ENCODE results near the gene IL10.
"Not testable (repeated sequence)": the region's sequence is repeated elsewhere in the genome, so short reads cannot be mapped to it uniquely, and the experiment has no call there.

The IL10 gene

DNA sequence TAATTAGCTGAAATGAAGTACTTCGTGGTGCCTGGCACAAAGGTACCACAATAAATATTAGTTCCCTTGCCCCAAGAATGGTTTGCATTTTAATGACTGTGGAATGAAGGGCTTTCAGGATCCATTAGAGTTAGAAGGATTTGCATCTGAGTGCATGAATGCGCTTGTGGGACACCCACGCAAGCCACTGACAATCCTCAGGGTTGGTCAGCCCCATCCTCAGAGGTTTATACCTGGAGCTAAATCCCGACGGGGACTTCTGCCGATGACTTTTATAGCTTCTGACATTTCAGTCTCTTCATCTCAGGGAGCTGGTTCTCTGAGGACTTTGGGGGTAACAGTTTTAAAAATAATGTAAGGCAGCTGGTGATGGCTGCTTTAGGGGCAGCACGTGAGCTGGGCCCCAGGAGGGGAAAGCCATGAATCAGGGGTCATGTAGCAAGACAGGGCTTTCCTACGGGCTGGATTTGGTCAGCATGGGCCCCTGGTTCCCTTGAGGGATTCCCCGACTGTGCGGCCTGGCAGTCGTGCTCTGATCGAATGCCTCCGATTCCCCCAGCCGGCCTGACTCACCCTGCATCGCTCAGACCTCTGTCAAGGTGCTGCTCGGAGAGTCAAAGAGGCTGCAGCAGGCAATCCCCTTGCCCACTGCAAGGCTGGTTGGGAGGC lies 20.8 kb upstream of the IL10 start:
- DNase-seq = no peak

DNA sequence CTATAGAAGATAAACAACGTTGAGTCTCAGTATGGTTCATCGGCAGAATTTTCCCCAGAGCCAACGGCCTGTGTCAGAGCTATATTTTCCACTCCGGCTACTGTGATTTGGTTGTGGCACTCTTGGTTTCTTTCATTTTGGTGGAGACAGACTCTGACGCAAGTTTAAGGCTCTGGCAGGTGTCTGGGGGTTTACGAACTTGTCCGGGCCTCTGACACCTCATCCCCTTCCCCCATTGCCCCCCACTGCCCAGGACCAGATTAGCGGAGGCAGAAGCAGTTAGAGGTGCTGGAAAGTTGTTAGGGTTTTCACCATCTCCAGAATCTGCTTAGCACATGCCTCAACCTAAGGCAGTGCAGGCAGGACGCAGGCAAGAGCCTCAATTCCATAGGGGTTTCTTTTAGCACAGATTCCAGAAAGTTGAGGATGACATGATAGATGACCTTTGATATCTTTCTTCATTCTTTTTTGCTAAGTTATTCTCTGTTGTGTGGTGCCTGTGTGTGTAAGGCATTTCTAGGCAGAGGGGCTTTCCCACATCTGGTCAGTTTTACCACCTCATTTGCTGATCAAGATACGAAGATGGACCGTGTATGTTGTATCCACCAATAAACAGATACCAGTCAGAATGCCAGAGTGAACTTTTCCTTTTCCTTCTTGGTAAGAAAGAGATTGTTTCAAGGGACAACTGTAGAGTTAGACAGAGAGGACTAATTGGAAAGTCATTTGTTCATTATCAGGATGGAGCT lies 18.4 kb upstream of the IL10 start:
- DNase-seq = no peak

DNA sequence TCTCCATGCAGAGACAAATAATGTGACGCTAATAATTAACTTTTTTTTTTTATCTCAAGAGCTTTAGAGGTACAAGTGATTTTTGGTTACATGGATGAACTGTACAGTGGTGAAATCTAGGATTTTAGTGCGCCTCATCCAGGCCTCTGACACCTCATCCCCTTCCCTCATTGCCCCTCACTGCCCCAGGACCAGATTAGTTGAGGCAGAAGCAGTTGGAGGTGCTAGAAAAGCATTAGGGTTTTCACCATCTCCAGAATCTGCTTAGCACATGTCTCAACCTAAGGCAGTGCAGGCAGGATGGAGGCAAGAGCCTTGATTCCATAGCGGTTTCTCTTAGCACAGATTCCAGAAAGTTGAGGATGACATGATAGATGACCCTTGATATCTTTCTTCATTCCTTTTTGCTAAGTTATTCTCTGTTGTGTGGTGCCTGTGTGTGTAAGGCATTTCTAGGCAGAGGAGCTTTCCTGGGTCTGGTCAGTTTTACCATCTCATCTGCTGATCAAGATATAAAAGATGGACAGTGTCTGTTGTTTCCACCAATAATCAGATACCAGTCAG lies 16.3 kb upstream of the IL10 start:
- DNase-seq = no peak

DNA sequence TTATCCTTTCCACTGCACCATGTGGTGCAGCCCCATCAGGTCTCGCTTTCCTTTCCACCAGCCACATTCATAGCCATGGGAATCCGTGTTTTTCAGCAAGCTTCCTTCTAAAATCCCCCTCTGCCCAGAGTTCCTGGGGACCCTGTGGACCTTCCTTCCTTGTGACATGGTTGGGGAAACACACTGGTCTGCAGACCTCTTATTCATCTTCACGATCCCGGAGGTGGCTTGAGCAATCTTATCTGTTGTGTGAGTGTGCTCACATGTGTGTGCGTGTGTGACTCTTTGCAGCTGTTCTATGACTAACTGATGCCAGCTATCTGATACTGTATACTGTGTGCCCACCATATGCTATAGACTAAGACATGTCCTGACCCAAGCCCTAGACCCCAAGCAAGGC lies 15.6 kb upstream of the IL10 start:
- no peak for DNase-seq

DNA sequence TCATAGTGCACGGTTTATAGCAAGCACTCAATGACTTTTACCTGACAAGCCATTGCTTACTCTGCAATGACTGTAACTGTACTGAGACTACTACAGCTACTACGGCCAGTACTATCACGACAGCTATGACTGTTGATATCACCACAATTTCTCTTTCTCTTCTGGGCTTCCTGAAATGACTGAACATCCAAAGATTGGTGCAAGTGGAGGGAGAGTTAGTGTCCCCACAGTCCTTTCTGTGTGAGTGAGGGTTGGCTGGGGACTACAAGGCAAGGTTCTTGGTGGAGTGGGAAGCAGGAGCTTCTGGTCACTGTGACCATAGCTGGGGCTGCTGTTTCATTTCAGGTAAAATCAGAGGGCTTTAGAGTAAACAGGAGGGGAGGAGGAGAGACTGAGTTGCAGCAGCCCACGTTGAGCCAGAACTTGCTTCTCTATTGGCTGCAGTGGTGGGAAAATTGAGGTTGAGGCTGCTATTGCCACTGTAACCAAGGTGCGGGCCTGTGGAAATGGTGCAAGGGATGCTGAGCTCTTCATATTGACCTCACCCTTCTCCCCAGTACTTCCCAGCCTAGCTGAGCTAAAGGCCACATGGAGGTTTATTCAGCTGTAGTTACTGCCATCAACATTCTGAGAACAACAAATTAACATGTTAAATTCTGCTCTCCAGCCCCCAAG lies 14.1 kb upstream of the IL10 start:
- no peak for DNase-seq

DNA sequence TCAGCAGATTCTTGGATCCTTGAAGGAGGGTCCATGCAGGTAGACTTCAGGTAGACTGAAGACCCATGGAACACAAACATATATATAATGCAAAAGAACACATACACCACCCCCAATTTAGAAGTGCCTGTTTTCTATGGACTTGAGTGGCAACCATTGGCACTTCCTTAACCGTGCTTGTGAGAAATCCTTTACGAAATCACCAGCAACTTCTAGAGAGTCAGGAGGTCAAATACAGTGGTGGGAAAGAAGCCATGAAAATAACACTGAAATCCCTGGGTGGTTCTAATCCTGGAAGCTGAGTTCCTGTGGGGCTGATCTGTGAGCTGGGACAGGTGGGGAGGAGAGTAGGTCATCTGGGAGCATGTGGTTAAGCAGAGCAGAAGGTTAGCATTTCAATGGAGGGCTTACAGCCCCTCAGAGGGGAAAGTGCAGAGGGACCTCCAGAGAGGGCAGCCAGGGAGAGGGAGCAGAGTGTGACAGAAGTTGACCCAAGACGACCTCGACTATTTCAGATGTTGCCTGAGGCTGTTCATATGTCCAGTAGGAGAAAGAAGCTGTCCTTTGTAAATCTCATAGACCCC lies 13.0 kb upstream of the IL10 start:
- no peak for DNase-seq

DNA sequence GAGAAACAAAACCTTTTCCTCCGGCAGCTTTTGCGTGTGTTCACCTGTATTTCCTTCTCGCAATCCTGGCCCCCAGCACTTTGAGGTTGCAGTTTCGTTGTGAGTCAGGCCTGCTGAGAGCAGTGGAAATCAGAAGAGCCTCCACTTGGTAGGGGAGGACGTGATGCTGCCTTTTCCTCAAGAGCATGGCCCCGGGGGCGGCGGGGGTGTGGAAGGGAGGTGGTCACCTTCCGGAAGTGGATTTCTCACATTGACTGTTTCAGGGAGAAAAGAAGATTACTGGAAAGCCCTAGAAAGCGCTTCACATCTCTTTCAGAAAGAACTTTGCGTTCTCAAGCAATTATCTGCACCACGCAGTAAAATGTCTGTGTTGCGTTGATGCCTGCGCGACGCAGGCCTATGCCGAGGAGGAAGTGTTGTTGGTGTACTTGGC lies 12.2 kb upstream of the IL10 start:
- peak; percentile 90 for DNase-seq

DNA sequence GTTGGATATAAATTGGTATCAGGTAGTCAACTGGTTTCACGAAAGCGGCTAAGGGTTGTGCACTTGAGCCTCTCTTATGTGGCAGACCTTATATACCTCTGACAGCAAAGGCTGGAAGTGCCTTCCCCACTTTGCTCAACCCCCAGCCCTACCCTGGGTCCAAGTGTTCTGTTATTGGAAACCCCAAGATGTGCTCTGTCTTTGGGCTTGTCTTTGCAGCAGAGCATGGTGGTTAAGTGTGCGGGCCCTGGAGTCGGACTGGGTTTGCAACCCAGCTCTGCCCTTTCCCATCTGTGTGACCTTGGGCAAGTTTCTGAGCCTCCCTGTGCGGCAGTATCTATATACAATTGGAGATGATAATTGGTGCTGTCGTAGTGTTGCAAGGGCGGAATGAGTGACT lies 11.2 kb upstream of the IL10 start:
- DNase-seq = no peak

DNA sequence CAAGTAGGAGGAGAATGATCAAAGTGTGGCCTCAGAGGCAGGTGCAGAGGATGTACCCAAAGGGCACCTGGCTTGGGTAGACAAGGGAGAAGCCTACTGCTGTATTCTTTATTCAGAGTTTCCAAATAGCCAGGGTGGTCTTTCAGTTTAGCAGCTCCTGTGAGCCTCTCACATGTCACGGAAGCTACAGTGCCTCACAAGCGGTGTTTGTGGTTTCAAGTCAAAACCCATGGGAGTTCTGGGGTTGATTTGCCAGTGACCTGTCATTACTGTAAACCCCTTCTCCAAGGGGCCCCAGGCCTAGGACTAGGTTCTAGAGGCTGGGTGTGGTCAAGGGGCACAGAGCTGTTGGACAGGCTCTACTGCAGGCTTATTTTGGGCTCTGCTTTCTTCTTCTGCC lies 10.2 kb upstream of the IL10 start:
- no peak for DNase-seq

DNA sequence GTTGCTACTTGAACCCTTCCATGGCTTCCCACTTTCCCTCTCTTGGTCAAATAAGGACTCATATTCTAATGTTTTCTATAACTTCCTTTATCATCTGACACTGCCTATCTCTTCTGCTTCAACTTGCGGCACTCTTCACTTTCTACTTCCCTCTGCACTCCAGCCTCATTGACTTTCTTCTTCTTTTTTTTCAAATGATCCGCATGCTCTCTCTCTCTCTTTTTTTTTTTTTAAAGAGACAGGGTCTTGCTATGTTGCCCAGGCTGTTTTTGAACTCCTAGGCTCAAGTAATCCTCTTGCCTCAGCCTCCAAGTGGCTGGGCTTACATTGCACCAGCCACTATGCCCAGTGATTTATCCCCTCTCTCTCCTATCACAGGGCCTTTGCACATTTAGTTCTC lies 7.3 kb upstream of the IL10 start:
- no peak for DNase-seq

DNA sequence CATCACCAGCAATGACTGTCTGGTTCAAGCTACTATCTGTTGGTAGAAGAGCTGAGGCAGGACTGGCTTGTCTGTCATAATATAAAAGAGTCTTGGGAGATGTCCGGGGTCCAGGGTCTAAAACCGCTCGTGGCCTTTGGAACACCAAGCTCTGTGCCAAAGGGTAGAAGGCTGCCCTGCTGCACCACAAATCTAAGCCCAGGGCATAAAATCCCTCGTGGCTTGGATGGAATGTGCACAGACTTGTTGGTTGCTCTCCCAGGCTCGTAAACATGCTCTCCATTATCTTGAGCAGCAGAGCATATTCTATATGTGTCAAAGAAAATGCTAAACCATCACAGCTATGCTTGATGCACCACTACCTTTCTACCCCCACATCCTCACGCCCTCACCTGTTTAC lies 6.6 kb upstream of the IL10 start:
- not testable (repeated sequence) for DNase-seq

DNA sequence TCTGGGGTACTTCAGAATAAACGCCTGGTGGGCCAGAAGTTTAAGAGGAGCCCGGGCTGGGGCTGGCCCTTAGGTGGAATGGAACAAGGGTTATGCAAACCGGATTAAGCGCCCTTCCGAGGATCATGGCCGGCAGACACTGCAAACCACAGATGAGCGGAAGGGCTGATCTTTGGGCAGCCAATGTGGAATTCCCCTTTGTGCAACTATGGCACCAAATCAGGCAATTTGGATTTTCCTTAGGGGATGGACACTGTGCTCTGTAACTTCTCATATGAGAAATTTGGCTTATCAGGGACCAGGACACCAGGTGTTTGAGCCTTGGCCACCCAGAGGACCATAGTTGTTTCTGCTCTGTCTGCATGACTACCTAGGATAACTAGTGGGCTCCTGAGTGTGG lies 5.7 kb upstream of the IL10 start:
- no peak for DNase-seq

DNA sequence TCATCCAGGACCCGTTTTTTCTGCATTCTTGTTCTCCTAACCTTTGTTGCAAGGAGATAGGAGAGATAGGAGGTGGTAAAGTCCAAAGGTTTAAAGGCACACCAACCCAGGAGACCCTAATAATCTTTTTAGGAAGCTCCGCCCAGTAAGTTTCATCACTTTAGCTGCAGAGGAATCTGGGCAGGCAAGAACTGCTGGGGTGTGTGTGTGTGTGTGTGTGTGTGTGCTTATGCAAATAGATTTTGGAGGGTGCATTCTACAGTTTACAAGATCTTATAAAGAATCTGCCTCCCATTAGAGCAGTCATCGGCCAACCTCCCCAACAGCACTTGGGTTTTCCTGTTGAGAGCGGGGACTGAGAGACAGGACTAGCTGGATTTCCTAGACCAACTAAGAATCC lies 3.9 kb upstream of the IL10 start:
- DNase-seq = no peak

DNA sequence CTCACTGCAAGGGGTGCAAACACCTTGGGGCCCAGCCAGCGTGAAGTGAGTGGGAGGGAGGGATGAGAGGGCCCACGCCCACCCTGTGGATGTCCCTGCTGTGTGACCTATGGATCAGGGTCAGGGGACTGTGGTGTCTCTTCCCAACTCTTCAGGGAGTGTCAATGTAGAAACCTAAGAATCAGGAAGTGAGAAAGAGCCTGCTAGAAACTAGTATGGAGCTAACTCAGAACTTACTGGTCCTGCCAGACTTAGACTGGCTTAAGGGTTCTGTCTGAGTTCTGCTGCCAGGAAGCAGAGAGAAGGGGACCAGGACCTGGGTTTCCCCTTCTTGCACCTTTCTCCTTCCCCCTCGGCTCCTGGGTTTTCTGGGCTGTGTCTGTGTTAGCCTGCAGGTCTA lies 1.8 kb upstream of the IL10 start:
- DNase-seq = no peak

DNA sequence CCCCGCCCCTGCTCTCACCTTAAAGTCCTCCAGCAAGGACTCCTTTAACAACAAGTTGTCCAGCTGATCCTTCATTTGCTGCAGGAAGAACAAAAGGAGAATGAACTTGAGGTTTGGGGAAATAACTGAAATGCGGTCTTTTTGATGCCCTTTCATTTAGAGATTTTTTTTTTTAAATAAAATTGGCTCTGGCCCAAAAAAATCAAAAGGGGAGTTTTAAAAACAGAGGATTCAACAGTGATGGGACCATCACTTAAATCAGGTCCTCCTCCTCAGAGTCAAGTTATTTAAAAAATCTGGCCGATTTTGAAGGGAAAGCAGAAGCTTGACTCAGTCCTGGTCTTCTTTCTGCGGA lies 979 bp downstream of the IL10 start:
- no peak for DNase-seq

DNA sequence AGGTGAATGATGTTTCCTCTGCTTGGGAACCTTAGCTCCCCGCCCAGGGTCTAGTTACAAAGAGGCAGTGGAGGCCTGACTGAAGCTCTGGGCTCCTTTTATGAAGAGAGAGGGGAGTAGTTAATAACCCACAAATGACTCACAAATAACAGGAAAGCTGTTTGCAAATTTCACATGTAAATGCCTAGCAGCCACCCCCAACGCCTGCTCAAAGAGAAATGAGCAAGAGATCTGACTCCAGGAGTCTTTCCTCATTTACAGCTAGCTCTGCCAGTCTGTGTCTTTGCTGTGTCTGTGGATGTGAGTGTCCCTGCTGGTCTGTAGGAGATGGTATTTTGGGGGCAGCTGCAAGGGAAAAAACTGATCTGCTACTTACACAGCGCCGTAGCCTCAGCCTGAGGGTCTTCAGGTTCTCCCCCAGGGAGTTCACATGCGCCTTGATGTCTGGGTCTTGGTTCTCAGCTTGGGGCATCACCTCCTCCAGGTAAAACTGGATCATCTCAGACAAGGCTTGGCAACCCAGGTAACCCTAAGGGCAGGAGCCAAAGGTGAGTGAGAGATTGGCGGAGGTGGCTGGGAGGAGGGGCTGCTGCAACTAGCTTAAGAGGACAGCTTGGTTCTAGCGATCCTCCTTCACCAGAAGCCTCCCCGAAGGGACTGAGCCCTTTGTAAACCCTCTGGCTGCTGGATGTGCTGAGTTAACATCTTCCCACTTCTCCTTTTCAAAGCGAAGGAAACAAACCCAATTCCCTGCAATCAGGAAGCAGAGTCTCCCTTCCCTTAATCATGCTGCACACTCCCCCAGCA lies 1.6 kb downstream of the IL10 start, which contains the start of gene IL19:
IL19 (plus strand) TSS at position 243 of the 807 bp plus-strand sequence. CDS start 65,890 bp downstream, outside the sequence.
- DNase-seq = no peak

DNA sequence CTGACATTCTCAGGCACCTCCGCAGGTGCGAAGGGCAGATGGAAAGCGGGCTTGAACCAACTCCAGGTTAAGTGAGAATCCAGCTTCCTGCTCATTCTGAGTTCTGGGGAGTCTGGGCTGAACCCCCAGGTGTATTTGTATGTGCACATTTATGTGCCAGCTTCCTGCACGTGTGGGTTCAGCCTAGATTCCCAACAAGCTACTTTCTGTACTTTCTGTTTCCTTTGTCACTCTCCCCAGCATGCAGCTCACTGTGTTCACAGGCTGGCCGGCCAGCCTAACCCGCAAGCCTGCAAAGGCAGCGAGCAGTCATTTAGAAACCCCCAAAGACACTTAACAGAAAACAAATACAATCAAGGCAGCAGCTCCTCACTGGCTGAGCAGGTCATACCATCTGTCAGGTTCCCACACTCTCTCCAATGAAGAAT lies 3.0 kb downstream of the IL10 start:
- peak; percentile 62 for DNase-seq

DNA sequence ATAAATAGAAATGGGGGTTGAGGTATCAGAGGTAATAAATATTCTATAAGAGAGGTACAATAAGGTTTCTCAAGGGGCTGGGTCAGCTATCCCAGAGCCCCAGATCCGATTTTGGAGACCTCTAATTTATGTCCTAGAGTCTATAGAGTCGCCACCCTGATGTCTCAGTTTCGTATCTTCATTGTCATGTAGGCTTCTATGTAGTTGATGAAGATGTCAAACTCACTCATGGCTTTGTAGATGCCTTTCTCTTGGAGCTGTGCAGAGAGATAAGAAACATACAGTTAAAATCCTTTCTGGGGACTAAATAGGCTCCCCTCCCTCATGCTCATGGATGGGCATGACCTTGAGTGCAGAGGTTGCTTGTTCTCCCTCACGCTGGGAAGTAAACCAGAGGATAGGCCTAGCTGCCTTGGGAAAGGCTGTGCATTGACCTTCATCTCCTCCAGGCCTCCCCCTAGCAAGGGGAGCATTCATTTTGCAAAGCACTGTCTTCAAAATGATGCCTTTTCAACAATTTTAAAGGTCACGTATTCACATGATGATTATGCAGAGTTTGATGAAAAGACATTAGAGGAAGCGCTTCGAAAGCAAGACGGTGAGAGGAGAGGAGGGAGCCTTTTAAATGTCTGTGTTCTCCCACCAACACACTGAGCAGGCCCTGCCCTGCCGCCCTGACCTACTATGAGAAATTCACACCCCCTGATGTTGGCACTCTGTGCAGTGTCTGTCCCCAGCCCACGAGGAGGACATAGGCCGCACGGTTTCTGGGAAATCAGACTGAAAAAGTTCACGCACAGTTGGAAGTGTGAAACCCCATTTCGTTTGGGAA lies 3.6 kb downstream of the IL10 start:
- DNase-seq = no peak

DNA sequence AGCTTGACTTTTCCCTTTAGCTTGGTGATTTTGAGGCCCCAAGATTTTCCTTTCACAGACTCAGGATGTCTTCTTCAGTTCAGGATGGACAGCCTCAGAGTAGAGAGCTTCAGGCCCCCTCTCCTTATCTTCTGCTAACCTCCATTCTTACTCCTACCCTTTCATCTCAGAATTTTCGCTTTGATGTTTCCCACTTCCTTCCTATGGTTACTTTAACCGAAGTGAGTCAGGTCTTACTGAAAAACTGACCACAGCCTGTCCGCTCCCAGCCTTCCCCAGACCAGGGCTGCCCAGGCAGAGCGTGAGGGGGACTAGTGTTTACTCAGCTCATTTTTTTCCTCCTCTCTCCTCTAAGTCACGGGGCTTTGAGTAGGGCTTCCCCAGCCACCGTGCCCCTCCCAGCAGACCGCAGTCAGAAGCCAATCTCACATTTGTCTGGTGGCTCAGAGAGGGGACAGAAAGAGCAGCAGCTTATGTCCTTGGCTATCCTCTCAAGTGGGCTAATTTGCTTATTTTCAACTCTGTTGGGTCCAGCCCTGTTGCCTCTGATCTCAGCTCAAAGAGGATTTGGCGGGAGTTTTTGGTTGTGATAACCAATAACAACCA lies 5.9 kb downstream of the IL10 start:
- DNase-seq = peak; percentile 62

DNA sequence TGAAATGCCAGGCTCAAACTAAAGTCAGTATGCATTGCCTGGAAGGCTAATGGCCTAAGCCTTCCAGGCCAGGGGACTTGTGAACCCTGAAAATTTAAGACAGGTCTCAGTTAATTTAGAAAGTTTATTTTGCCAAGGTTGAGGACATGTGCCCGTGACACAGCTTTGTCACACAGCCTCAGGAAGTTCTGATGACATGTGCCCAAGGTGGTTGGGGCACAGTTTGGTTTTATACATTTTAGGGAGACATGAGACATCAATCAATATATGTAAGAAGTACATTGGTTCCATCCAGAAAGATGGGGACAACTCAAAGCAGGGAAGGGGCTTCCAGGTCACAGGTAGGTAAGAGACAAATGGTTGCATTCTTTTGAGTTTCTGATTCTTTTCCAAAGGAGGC lies 6.5 kb downstream of the IL10 start:
- DNase-seq = not testable (repeated sequence)

DNA sequence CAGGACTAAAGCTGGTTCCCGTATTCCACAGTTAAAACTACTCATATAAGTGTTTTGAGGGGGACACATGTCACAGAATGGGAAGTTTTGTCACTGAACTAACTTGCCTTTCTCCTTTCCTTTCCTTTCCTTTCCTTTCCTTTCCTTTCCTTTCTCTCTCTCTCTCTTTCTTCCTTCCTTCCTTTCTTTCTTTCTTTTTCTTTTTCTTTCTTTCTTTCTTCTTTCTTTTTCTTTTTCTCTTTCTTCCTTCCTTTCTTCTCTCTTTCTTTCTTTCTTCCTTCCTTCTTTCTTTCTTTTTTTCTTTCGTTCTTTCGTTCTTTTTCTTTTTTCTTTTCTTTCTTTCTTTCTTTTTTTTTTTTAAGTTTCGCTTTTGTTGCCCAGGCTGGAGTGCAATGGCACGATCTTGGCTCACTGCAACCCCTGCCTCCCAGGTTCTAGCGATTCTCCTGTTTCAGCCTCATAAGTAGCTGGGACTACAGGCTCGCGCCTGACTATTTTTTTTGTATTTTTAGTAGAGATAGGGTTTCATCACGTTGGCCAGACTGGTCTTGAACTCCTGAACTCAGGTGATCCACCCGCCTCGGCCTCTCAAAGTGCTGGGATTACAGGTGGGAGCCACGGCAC lies 9.4 kb downstream of the IL10 start:
- DNase-seq = not testable (repeated sequence)

Measured in stimulated activated CD4-positive, alpha-beta T cell treated with anti-CD3 and anti-CD28 coated beads, Interleukin-4, amount 100 ng/mL, for 24 hours (primary cell).